GM19395 (cell line): ENCODE measurements around the gene TPPP3.

Experiments used
- ATAC-seq: cut with Tn5 transposase; IDR thresholded peaks from one replicate; pipeline ENCODE4 v1.9.1; 2021; ENCODE audit warnings: mild to moderate bottlenecking, moderate library complexity; ENCODE audit not compliant: unreplicated experiment

Gene TPPP3

DNA sequence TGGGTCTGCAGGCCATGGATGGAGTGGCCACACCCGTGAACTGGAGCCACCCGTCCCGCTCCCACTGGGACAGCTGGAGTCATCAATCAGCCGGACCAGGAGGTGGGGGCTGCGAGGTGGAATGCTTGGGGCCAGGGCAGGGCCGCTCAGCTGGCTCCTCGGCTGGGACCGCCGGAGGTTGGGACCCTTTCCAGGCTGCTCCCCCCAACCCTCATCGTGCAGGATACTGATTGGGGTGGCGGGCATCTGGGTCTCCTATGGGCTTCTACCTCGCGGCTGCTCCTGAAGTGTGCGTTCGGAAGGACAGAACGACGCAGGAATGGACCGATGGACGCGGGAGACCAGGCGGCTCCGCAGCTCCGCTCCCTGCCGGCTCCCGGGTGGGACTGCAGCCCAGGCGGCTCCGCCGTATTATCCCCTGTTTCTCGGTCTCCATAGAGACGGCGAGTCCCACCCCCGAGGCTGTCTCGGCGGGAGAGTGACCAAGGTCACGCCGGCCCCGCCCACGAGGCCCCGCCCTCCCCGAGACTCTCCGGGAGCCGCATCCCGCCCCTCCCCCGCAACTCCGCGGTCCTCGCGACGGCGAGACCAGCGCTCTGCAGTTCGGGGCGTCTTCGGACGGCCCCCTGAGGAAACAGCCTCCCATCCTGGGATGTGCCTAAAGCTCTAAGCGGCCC, at the start of gene TPPP3:
Gene TPPP3, minus strand, starts transcription at position 388 of the 677 bp plus-strand sequence. CDS start 2,387 bp downstream, outside the sequence.
- ATAC-seq = no peak

GRCh38 chr16:67442581-67443255, 49.4 kb upstream of the TPPP3 start:
- ATAC-seq = no peak

DNA sequence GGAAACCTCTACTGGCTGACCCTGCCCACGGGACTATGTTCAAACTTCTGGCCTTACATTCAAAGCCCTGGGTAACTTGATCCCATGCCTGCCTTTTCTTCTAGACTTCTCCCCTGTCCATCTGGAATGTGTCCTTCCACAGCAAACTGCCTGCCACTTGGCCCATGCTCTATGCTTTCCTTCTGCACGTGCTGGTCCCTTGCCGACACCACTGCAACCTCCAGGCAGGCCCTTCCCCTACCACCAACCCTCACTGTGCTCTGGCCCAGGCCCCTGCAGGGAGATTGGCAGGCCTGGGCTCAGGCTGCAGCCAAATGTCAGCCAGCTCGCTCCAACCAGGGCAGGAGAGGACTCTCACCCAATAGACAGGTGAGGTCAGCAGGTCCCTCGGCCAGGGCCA, 48.6 kb upstream of the TPPP3 start:
- no peak for ATAC-seq

DNA sequence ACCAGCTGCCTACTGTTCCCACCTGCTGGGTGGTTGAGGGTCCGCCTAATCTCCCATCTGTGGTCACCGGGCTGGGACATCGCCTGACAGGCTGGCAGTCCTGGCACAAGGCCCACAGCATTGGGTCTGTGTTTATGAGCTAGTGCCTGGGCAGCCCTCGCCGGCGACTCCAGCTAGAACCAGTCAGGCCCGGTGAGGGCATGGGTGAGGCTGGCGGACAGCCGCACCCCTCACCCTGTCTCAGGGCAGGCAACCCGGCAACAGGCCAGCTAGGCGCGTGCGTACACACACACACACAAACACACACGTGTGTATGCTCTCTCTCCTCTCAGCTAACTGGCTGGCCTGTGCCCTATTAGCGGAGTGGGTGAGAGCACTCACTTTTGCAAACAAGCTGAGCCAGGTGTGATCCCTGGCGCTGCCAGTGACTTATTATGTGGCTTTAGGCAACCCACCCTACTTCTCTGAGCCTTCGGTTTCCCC, 48.0 kb upstream of the TPPP3 start:
- no peak for ATAC-seq

DNA sequence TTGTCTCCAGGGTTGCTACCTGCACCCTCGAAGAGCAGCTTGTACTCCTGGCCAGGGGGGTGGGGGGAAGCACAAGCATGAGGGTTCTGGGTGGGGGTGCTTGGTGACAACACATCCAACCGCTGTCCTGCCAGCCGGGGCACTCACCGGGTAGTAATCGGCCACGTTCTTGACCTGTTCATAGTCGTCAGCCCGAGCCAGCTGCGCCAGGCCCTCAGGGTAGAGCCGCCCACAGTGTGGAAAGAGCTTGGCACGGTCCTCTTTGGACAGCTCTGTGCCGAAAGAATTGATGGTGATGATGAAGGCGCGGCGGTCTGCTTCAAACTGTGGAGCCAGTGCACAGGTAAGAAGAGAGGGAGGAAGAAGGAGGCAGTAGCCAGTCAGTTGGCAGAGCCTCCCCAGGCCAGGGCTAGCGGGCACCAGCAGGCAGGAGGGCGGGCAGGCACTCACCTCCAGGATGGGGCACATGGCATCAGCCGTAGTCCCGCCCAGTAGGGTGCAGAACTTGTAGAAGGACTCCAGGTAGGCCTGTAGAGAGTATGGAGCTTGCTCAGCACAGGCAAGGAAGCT, 45.6 kb upstream of the TPPP3 start:
- ATAC-seq = no peak

DNA sequence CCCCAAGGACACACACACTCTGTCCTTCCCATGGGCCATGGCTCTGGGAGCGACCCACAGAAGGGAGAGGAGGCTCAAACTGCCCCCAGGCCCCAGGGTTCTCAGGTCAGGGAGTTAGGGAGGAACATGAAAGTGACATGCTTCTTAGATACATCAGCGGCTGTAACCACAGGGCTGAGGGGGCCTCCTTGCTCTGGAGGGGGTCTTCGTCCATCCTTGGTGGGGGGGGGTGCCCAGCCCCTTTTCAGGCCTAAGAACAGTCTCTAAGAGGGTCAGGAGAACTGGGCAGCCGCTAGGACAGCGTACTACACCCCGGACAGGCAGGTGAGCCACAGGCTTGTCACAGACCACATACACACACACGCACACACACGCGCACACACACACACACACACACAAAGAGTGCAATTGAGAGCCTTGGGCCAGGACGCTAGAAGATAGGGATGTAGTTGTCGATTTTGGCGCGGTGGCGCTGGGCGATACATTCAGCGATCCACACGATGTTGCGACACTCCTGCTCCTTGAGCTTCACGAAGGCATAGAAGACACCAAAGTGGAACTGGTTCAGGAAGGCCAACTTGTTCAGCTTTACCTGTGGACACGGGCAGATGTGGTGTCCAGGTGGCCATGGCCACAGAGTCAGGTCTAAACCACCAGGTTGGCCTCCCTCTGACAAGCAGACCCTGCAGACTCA, 44.9 kb upstream of the TPPP3 start:
- no peak for ATAC-seq

DNA sequence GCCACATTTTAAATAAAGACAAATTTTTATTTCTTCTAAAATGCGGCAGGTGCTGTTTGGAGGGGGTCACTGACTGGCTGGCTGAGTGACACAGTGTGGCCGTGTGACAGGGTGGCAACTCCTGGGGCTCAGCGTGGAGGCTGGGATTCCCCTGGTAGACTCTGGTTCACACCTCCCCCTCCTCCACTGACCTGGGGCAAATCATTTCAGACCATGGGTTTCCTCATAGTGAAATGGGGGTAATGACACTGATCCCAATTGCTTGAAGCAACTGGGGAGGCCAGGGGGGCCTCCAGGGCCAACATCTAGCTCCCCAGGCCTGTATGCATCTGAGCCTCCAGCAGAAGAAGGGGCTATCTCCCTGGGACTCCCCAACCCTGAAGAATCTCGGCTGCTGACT, 44.2 kb upstream of the TPPP3 start:
- no peak for ATAC-seq

DNA sequence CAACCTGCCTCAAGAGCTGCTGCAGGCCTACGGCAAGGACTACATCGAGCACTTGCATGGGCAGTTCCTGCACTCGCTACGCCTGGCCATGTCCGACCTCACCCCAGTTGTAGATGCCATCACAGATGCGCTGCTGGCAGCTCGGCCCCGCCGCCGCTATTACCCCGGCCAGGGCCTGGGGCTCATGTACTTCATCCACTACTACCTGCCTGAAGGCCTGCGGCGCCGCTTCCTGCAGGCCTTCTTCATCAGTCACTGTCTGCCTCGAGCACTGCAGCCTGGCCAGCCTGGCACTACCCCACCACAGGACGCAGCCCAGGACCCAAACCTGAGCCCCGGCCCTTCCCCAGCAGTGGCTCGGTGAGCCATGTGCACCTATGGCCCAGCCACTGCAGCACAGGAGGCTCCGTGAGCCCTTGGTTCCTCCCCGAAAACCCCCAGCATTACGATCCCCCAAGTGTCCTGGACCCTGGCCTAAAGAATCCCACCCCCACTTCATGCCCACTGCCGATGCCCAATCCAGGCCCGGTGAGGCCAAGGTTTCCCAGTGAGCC, 43.4 kb upstream of the TPPP3 start:
- no peak for ATAC-seq

DNA sequence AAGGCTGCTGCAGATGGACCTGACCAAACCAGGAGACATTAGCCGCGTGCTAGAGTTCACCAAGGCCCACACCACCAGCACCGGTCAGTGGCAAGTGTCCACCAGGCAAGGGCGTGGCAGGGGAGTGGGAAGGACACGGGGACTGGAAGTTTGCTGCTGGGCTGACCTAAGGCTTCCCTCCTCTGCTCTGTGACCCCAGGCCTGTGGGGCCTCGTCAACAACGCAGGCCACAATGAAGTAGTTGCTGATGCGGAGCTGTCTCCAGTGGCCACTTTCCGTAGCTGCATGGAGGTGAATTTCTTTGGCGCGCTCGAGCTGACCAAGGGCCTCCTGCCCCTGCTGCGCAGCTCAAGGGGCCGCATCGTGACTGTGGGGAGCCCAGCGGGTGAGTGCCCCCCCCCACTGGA, 42.5 kb upstream of the TPPP3 start:
- no peak for ATAC-seq

DNA sequence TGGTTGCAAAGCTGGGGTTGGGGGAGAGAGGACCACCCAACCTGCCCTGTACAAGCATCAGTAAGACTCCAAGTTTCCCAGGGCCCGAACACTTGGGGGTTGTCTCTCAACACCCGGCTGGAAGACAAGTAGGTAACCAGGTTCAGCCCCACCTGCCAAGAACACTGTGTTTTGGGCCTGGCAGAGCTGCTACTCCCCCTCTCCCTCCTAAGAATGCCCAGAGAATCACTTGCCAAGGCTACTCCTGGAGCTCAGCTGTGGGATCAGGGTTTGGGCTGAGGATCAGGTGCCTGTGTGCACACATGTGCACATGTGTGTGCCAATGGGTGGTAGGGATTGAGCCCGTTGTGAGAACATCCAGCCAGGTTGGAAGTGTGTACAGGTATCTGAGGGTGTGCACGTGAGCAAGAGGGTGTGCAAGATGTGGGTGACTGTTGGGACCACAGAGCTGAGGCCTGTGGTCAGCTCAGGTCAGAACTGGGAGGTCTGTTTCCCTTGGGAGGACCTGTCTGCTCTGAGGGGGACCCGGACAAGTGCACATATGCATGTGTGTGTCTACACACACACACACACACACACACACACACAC, 39.9 kb upstream of the TPPP3 start:
- no peak for ATAC-seq

GRCh38 chr16:67432506-67432890, 39.2 kb upstream of the TPPP3 start:
- ATAC-seq = no peak

DNA sequence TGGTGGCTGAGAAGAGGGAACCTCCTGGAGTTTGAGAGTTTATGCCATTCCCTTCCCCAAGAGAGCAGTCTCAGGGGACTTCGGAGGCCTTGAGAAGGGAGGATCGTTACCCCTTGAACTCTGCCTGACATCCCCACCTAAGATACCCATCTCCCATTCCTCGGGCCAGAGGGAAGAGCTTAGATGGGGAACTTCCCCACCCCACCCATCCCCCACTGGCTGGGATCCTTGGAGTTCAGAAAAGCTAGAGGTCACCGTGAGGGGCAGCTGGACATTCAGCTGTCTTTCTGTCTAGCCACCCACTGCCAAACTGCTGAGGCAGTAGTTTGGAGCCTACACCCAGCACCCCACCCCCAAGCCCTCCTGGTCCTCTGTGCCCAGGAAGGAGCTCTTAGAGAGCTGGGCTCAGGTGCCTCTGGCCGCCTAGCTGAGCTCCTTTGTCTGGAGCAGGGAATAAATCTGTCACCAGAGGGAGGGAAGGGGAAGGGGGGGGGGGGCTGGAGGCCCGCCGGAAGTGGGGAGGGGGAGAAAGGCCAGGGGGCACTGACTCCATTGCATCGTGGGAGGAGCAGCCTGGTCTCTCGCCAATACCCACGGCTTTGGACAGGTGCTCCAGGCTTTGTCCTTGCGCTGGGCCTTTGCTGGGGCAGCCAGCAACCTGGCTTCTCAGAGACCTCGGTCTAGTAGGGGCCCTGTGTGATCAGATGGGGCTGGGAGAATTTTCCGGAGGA, 38.6 kb upstream of the TPPP3 start:
- ATAC-seq = no peak

- no peak for ATAC-seq
Observed at GRCh38 chr16:67430977-67431774, 37.9 kb upstream of the TPPP3 start, which contains the start of gene HSD11B2. Gene HSD11B2, plus strand, starts transcription at chr16:67431121. Its CDS starts 128 bp downstream, at chr16:67431249.

DNA sequence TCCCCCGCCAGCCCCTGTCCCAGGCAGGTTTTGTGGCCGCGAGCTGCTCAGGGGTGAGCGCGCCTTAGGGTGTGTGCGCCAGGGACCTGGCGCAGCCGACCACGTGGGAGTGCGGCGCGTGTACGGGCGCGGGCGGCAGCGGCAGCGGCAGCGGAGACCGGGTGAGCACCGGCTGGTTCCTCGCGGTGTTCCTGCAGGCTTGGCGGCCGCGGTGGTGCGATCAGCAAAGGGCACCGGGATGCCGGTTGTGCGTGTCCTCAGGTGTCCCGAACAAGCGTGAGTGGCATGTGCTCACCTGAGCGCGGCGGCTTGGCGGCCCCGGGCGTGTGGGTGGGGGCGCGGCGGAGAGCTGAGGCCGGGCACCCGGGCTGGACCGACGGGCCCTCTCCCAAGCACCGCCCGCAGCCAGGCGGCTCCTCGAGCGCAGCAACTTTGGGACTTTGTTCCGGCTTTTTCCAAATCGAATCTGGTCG, 37.2 kb upstream of the TPPP3 start:
- ATAC-seq = no peak

DNA sequence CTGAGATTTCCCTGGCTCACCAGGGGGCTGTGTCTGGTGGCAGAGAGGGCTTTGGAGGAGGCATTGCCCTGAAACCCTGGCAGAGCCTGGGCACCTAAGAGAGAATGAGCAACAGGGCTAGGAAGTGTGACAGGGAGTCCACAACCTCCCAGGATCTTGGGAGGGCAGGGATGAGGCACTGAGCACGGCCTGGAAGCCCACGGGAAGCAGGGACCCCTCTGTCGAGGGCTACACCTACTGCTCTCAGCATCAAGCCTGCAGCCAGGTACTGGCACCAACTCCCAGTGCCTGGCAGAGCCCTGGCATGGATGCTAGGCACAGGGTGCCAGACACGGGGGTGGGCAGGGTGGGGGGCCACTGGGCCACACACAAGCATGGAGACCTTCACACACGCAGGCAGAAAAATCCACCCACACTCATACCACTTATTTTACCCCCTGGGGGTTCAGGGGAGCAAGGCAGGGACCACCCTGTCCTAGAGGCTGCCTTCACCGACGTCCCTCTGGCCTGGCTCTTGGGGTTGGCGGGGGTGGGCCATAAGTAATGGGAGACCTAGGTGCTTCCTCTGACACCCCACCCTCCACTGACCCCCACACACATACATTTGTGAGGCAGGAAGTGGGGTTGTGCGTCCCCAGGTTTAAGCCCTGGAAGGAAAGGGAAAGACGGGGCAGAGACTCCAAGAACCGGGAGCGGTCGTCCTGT, 36.7 kb upstream of the TPPP3 start:
- ATAC-seq = no peak

DNA sequence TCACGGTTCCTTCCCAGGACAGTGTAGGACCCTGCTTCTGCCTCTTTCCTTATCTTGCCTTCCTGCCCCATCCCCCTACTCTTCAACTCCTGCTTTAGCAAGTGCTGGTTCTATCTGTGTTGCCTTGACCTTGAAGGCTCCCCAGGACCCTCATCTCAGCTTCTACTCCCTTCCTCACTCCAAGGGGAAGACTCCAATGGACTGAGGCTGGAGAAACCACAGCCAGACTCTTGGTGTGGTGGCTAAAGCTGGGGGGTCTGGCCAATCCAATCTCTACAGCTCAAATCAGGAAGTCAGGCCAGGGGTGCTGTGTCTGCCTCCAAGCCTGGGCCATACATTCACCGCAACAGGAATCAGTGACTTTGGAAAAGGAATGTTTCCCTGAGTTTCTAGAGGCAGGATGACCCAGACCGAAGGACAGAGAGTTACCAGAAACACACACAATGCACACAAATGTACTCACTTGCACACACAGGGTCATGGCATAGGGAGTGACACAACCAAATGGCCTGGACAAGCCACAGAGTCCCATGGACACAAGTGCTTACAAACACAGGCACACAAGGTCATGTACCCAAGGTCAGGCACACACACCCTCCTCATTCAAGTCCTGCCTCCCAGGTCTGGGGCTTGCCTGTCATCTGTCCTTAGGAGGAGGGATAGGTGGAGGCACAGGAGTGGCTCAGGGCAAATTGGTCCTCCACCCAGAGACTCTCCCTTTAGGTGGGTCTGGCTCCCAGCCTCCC, 35.9 kb upstream of the TPPP3 start:
- no peak for ATAC-seq

- no peak for ATAC-seq
Observed at GRCh38 chr16:67428146-67428731, 34.9 kb upstream of the TPPP3 start.

- ATAC-seq = no peak
Observed at GRCh38 chr16:67426950-67427349, 33.7 kb upstream of the TPPP3 start.
